T-helper 17 cell (primary cell): ENCODE measurements around the gene UGDH. TPM values are rescaled to one million over a fixed set of nuclear protein-coding genes. Genes with fewer than 3 reads are reported as not detected.

Source experiments
- ATAC-seq: fragments of 150-1000 bp; cut with Tn5 transposase; 2 replicates; pipeline ENCODE4 v1.10.0; 2021; ENCODE audit warnings: mild to moderate bottlenecking, moderate library complexity
- DNase-seq, 3 donors: peaks; one replicate each; pipeline versions ENCODE4 v3.0.0 to v3.0.0-alpha.2; 2020 to 2021
- H3K9me3 ChIP-seq: one replicate; pipeline ENCODE4 v1.7.0; 2013; ENCODE audit warnings: low read length, mild to moderate bottlenecking; ENCODE audit not compliant: control insufficient read depth, poor library complexity, severe bottlenecking
- H3K27ac Mint-ChIP-seq: one replicate; pipeline ENCODE4 v1.8.0; 2022; ENCODE audit warnings: mild to moderate bottlenecking, moderate library complexity, mixed read lengths
- H3K27me3 Mint-ChIP-seq: one replicate; pipeline ENCODE4 v1.8.0; 2022; ENCODE audit warnings: mixed read lengths
- H3K36me3 Mint-ChIP-seq: one replicate; pipeline ENCODE4 v1.8.0; 2022; ENCODE audit warnings: low read depth, mixed read lengths
- H3K4me1 Mint-ChIP-seq: one replicate; pipeline ENCODE4 v1.8.0; 2022; ENCODE audit warnings: mild to moderate bottlenecking, mixed read lengths
- H3K4me3 Mint-ChIP-seq: one replicate; pipeline ENCODE4 v1.8.0; 2022; ENCODE audit warnings: mild to moderate bottlenecking, moderate library complexity, mixed read lengths
- total RNA-seq, 4 donors: library from RNA in 2 of 4; stranded (reverse) in 2 of 4; gene quantifications; one replicate each; pipeline ENCODE4 v1.2.3 and lab custom pipeline; 2022 to 2026

UGDH gene
- total RNA-seq (10 to 100 TPM in 1 of 2 donors, 1 to 10 TPM in 1; 6.1 to 11.3 TPM), total RNA-seq (lab: John Stamatoyannopoulos, UW) (10.2 to 13.2 reads per million in 2 donors)

DNA sequence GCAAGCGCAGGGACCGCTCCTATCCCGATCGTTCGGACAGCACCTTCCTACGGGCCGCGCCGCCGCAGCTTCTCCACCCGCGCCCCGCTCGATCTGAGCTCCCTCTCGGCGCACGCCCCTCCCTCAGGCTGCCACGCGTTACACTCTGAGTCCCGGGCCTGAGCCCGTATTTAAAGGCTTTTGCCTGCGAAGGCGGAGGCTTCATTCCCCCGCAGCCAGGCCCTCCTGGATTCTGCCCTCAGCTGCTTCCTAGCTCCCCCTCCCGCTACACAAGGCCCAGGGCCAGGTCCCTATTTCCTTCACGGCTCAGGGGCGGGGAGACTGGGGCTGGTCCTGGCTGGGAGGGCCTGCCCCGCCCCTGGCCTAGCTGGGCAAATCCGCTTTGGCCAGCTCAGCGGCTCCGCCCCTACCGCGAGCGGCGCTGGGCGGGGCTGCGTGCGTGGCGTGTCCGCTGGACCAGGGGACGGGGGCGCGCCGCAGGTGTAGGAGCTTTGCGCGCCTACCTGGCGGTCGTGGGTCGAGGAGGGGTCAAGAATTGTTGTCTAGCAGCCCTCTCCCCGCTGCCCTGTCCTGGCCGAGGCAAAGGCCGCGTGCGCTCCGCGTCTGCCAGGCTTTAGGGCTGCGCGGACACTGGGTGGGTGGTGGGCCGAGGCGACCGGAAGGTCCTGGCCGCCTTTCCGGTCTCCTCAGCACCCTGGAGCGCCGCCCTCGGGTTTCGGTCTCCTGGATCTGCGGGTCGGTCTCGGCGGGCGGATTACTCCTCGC, at the start of gene UGDH:
Gene UGDH (minus strand): TSS at position 144 of the 765 bp plus-strand sequence. CDS start 5,927 bp downstream, outside the sequence.
- Mint-ChIP-seq H3K4me1 (peaks cover 18% of the 10 kb centered on the region), H3K4me3 (peak within 1 kb of the TSS; percentile 98), H3K27me3 (no peaks in the 10 kb centered on the region), H3K36me3 (peaks cover 2% of the 10 kb centered on the region), H3K27ac (peak within 1 kb of the TSS; percentile 89)
- ATAC-seq (peak; percentile 99), DNase-seq (peak; percentile 84 to 89 (median 89))
- H3K9me3 ChIP-seq: no peaks in the 10 kb centered on the region

DNA sequence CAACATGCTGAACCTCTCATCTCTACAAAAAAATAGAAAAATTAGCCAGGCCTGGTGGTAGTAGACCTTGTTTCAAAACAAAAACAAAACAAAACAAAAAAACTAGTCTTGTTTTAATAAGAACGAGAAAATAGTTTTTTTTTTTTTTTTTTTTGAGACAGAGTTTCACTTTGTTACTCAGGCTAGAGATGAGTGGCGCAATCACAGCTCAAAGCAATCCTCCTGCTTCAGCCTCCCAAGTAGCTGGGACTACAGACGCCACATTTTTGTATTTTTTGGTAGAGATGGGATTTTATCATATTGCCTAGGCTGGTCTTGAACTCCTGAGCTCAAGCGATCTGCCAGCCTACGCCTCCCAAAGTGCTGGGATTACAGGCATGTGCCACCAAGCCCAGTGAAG, 47.7 kb upstream of the UGDH start:
- DNase-seq: no peak
- no peak overlapping the region for H3K4me3 Mint-ChIP-seq
- no peak overlapping the region for H3K27ac Mint-ChIP-seq

GRCh38 chr4:39571504-39571903, 44.3 kb upstream of the UGDH start:
- Mint-ChIP-seq H3K4me3 (no peak overlapping the region), H3K27ac (no peak overlapping the region), H3K36me3 (peaks cover 2% of the 10 kb centered on the region), H3K4me1 (peaks cover 3% of the 10 kb centered on the region), H3K27me3 (no peaks in the 10 kb centered on the region)
- DNase-seq: no peak
- H3K9me3 ChIP-seq: no peaks in the 10 kb centered on the region
- ATAC-seq: no peak

More for the DNA sequence above, 47.7 kb upstream of the UGDH start:
- no peaks in the 10 kb centered on the region for H3K27me3 Mint-ChIP-seq
- H3K36me3 Mint-ChIP-seq: peaks cover 2% of the 10 kb centered on the region
- no peak for ATAC-seq
- H3K9me3 ChIP-seq: no peaks in the 10 kb centered on the region
- H3K4me1 Mint-ChIP-seq: no peaks in the 10 kb centered on the region

- no peaks in the 10 kb centered on the region for H3K9me3 ChIP-seq
- peaks cover 3% of the 10 kb centered on the region for H3K4me1 Mint-ChIP-seq
- ATAC-seq: no peak
- H3K27ac Mint-ChIP-seq: no peak overlapping the region
- no peak overlapping the region for H3K4me3 Mint-ChIP-seq
- no peak for DNase-seq
- H3K27me3 Mint-ChIP-seq: no peaks in the 10 kb centered on the region
- H3K36me3 Mint-ChIP-seq: peaks cover 2% of the 10 kb centered on the region
Measured at GRCh38 chr4:39571054-39571453, 43.8 kb upstream of the UGDH start.

DNA sequence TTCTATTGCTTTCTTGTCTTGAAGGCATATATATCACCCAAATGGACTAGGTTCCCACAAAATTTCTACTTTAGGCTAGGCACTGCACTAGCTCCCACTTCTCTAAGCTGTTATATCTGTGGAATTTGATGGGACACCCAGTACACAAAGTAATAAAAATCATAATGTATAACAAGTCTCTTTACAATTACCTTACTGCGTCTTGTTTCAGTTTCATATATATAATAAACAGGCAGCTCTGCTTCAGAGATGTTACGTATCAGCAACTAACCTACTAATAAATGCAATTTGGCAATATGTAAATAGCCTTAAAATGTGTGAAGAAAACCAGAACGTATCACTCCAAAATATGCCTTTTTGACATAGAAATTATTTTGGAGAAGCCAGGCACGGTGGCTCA, 42.0 kb upstream of the UGDH start:
- DNase-seq (no peak), ATAC-seq (no peak)
- no peak overlapping the region for H3K4me3 Mint-ChIP-seq
- H3K4me1 Mint-ChIP-seq: peaks cover 3% of the 10 kb centered on the region
- H3K36me3 Mint-ChIP-seq: peaks cover 5% of the 10 kb centered on the region
- no peaks in the 10 kb centered on the region for H3K27me3 Mint-ChIP-seq
- no peaks in the 10 kb centered on the region for H3K9me3 ChIP-seq
- no peak overlapping the region for H3K27ac Mint-ChIP-seq

- no peak overlapping the region for H3K27ac Mint-ChIP-seq
- H3K4me3 Mint-ChIP-seq: no peak overlapping the region
- H3K36me3 Mint-ChIP-seq: peaks cover 5% of the 10 kb centered on the region
- ATAC-seq: no peak
- no peaks in the 10 kb centered on the region for H3K9me3 ChIP-seq
- H3K27me3 Mint-ChIP-seq: no peaks in the 10 kb centered on the region
- peaks cover 3% of the 10 kb centered on the region for H3K4me1 Mint-ChIP-seq
- DNase-seq: no peak
Measured at GRCh38 chr4:39568805-39569204, 41.6 kb upstream of the UGDH start.

- ATAC-seq (no peak), DNase-seq (no peak)
- Mint-ChIP-seq H3K36me3 (peaks cover 5% of the 10 kb centered on the region), H3K4me3 (no peak overlapping the region), H3K27ac (no peak overlapping the region), H3K27me3 (no peaks in the 10 kb centered on the region), H3K4me1 (peaks cover 3% of the 10 kb centered on the region)
- H3K9me3 ChIP-seq: no peaks in the 10 kb centered on the region
Measured at GRCh38 chr4:39565878-39566600, 38.8 kb upstream of the UGDH start.

DNA sequence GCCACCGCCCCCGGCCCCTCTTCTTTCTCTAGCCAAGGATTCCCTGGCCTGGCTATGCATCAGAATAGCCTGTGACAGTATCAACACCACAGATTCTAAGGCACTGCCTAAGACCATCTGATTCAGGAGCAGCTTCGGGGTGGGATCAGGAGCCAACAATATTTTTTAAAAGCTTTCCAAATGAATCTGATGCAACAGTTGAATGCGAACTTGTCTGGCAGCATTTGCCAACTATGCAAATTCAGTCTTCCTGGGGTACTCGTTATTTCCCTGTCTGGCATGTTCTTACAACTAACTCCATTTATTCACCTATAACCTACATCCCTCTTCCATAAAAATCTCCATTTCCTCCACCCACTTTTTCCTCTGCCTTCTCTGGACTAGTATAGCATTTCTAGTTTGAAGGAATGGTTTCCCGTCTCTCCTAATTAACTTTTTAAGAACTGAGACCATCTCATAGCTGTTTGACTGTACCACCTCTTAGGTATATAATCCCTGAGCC, 36.2 kb upstream of the UGDH start:
- ATAC-seq (no peak), DNase-seq (no peak)
- no peak overlapping the region for H3K4me3 Mint-ChIP-seq
- H3K27me3 Mint-ChIP-seq: no peaks in the 10 kb centered on the region
- no peaks in the 10 kb centered on the region for H3K9me3 ChIP-seq
- peaks cover 3% of the 10 kb centered on the region for H3K36me3 Mint-ChIP-seq
- no peak overlapping the region for H3K27ac Mint-ChIP-seq
- H3K4me1 Mint-ChIP-seq: peaks cover 5% of the 10 kb centered on the region

DNA sequence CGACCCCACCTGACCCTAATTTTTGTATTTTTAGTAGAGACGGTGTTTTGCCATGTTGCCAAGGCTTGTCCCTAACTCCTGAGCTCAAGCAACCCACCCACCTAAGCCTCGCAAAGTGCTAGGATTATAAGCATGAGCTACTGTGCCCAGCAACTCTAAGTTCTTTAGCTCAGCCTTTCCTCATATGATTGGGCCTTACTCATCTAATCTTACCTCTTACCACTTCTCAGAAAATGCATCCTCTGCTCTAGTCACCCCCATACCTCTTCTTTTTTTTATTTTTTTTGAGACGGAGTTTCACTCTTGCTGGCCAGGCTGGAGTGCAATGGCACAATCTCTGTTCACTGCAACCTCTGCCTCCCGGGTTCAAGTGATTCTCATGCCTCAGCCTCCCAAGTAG, 35.6 kb upstream of the UGDH start:
- H3K4me1 Mint-ChIP-seq: peaks cover 2% of the 10 kb centered on the region

DNA sequence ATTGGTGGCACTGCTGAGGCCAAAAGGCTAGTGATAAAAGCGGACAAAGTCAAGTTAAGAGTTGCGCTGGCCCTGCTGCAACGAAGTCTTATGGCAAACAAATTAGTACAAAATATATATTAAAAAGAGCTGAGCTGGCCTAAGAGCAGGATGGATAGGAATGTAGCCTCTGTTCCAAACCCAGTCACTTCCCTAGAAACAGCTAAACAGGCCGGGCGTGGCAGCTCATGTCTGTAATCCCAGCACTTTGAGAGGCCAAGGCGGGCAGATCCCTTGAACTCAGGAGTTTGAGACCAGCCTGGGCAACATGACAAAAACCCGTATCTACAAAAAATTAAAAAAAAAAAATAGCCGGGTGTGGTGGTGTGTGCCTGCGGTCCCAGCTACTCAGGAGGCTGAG, 32.4 kb upstream of the UGDH start:
- Mint-ChIP-seq H3K27ac (no peak overlapping the region), H3K27me3 (no peaks in the 10 kb centered on the region), H3K4me1 (peaks cover 2% of the 10 kb centered on the region), H3K36me3 (peaks cover 4% of the 10 kb centered on the region), H3K4me3 (no peak overlapping the region)
- DNase-seq (no peak), ATAC-seq (no peak)
- H3K9me3 ChIP-seq: no peaks in the 10 kb centered on the region

More for the DNA sequence above, 35.6 kb upstream of the UGDH start:
- no peak for ATAC-seq
- H3K27me3 Mint-ChIP-seq: no peaks in the 10 kb centered on the region
- no peak overlapping the region for H3K4me3 Mint-ChIP-seq
- no peak overlapping the region for H3K27ac Mint-ChIP-seq
- no peaks in the 10 kb centered on the region for H3K9me3 ChIP-seq
- no peak for DNase-seq
- peaks cover 3% of the 10 kb centered on the region for H3K36me3 Mint-ChIP-seq

DNA sequence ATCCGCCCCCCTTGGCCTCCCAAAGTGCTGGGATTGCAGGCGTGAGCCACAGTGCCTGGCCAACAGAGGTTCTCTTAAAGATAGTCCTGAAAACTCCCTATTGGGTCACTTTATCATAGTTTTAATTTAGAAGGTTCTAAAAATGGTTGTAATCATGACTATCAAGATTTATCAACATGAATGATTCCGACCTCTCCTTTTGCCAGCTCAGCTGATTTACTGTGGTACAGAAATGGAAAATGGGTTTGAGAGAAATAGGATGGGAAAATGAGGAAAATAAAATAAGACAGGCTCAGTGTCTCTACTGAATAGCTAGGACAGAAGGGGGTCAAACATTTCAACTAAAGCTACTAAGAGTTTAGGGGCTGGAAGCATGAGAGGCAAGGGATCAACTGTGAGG, 28.2 kb upstream of the UGDH start:
- peaks cover 2% of the 10 kb centered on the region for H3K4me1 Mint-ChIP-seq
- H3K36me3 Mint-ChIP-seq: peaks cover 3% of the 10 kb centered on the region
- ATAC-seq (no peak), DNase-seq (no peak)
- peak overlapping the region; percentile 65 for H3K27ac Mint-ChIP-seq
- H3K27me3 Mint-ChIP-seq: no peaks in the 10 kb centered on the region
- no peak overlapping the region for H3K4me3 Mint-ChIP-seq
- no peaks in the 10 kb centered on the region for H3K9me3 ChIP-seq

GRCh38 chr4:39548425-39549067, 21.3 kb upstream of the UGDH start:
- no peak for ATAC-seq
- Mint-ChIP-seq H3K4me1 (no peaks in the 10 kb centered on the region), H3K27ac (no peak overlapping the region), H3K36me3 (no peaks in the 10 kb centered on the region), H3K27me3 (no peaks in the 10 kb centered on the region), H3K4me3 (no peak overlapping the region)
- no peak for DNase-seq
- H3K9me3 ChIP-seq: no peaks in the 10 kb centered on the region
